ENCODE results near the gene ERRFI1. TPM values are rescaled to one million over a fixed set of nuclear protein-coding genes. Genes with fewer than 3 reads are reported as not detected.

ERRFI1 gene
- total RNA-seq, 1 experiment from 2014 or later, result 229 TPM

Other genes starting within 250 kb of the ERRFI1 start
- 15.2 and 23.5 TPM in 2 replicates for gene PER3, start 242.0 kb downstream of the ERRFI1 start, total RNA-seq (2014; rRNA removed; shearing (Covaris generic))
- gene UTS2, start 173.2 kb downstream of the ERRFI1 start, total RNA-seq (2014; rRNA removed; shearing (Covaris generic)), result not detected in 2 replicates
- 0.14 TPM in 1 of 2 replicates, not detected in the other for gene TNFRSF9, start 85.5 kb downstream of the ERRFI1 start, total RNA-seq (2014; rRNA removed; shearing (Covaris generic))
- 487 and 504 TPM in 2 replicates for gene PARK7, start 64.6 kb downstream of the ERRFI1 start, total RNA-seq (2014; rRNA removed; shearing (Covaris generic))